ENCODE results near the gene TPO. TPM values are rescaled to one million over a fixed set of nuclear protein-coding genes. Genes with fewer than 3 reads are reported as not detected.

TPO gene
- total RNA-seq, 1 experiment from 2014 or later, result not detected

DNA sequence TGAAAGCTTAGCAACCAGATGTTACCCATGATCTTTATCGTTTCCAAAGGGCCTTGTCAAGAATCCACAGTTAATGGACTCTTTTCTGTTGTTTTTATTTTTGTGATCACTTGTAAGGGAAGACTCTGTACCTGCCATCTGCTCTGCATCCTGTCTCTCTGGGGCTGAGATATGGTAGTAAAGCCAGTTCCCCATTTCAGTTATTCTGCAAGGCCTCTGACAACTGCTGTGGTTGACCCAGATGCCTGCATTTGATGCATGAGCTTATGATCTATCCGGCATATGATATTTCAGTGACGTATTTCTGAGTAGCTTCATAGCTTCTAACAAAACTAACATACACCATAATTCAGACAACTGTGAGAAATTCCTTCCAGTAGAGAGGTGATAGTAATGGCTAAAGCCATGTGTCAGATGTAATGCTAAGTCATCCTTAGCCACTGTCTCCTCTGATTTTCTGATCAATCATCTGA is 105.1 kb downstream of the TPO start:
- no peak for DNase-seq
- ChIA-PET CTCF (no interaction called here), POLR2A (ENCODE audit: unreplicated experiment) (no interaction called here)
- Histone ChIP-seq H3K27ac (no peak overlapping the region), H3K36me3 (ENCODE audit: low read depth) (no peaks in the 10 kb centered on the region), H3K9me3 (ENCODE audit: insufficient read depth, low read depth) (no peaks in the 10 kb centered on the region), H3K4me2 (no peak overlapping the region), H4K20me1 (ENCODE audit: insufficient read depth) (no peaks in the 10 kb centered on the region), H3K4me3 (no peak overlapping the region), H3K79me2 (ENCODE audit: low read depth) (no peaks in the 10 kb centered on the region), H3K27me3 (ENCODE audit: insufficient read depth, low read depth) (peaks cover 62% of the 10 kb centered on the region), H3K4me1 (replicated peaks; ENCODE audit: insufficient read depth) (no peaks in the 10 kb centered on the region), H3F3A (ENCODE audit: insufficient read depth, low read depth) (no peaks in the 10 kb centered on the region), H2AFZ (no peak overlapping the region), H3K9me2 (ENCODE audit: insufficient read depth) (no peaks in the 10 kb centered on the region)
- intact Hi-C loops (cut with micrococcal nuclease; ENCODE audit: unreplicated experiment), result no loop called here
- BruUV-seq (replicated peaks), result no TSS peak
- TF ChIP-seq EZH2 (IDR thresholded peaks at IDR 0.05; ENCODE audit: low read depth), result no peak
- TF ChIP-seq, protein P1, sequence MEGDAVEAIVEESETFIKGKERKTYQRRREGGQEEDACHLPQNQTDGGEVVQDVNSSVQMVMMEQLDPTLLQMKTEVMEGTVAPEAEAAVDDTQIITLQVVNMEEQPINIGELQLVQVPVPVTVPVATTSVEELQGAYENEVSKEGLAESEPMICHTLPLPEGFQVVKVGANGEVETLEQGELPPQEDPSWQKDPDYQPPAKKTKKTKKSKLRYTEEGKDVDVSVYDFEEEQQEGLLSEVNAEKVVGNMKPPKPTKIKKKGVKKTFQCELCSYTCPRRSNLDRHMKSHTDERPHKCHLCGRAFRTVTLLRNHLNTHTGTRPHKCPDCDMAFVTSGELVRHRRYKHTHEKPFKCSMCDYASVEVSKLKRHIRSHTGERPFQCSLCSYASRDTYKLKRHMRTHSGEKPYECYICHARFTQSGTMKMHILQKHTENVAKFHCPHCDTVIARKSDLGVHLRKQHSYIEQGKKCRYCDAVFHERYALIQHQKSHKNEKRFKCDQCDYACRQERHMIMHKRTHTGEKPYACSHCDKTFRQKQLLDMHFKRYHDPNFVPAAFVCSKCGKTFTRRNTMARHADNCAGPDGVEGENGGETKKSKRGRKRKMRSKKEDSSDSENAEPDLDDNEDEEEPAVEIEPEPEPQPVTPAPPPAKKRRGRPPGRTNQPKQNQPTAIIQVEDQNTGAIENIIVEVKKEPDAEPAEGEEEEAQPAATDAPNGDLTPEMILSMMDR (conservative IDR thresholded peaks at IDR 0.05), result no peak

DNA sequence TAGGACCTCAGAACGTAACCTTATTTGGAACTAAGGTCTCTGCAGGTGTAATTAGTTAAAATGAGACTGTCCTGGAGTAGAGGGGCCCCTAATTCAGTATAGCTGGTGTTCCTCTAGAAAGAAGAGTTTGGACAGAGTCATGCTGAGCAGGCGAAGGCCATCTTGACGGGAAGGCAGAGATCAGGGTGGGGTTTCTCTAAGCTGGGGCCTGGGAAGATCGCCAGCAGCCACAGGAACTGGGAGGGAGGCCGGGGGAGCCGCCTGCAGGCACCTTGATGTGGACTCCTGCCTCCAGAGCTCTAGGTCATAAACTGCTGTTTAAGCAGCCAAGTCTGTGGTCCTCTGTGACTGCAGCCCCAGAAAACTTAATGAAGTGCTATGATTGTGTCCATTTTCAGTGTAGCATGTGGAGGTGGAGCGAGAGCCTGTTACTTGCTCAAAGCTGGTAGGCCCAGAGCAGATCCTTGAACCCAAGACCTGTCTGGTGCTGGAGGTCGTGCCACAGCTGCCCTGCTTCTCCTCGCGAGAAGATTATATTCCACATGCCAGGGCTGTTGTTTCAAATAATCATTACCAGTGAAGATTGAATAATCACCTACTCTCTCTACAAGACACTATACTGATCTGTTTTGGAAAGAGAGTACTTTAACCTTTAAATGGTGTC is 105.7 kb downstream of the TPO start:
- Histone ChIP-seq H3K4me1 (replicated peaks; ENCODE audit: insufficient read depth) (no peaks in the 10 kb centered on the region), H3K4me2 (no peak overlapping the region), H3K36me3 (ENCODE audit: low read depth) (no peaks in the 10 kb centered on the region), H2AFZ (no peak overlapping the region), H3K9me2 (ENCODE audit: insufficient read depth) (no peaks in the 10 kb centered on the region), H4K20me1 (ENCODE audit: insufficient read depth) (no peaks in the 10 kb centered on the region), H3K27ac (no peak overlapping the region), H3K9me3 (ENCODE audit: insufficient read depth, low read depth) (no peaks in the 10 kb centered on the region), H3K27me3 (ENCODE audit: insufficient read depth, low read depth) (peaks cover 57% of the 10 kb centered on the region), H3K4me3 (no peak overlapping the region), H3F3A (ENCODE audit: insufficient read depth, low read depth) (no peaks in the 10 kb centered on the region), H3K79me2 (ENCODE audit: low read depth) (no peaks in the 10 kb centered on the region)
- peak in 1 of 2 experiments; percentile 8 for DNase-seq
- no TSS peak for BruUV-seq (replicated peaks)
- intact Hi-C loops (cut with micrococcal nuclease; ENCODE audit: unreplicated experiment), result no loop called here
- ChIA-PET CTCF (no interaction called here), POLR2A (ENCODE audit: unreplicated experiment) (no interaction called here)
- TF ChIP-seq, protein P1 (conservative IDR thresholded peaks at IDR 0.05), result no peak
- TF ChIP-seq EZH2 (IDR thresholded peaks at IDR 0.05; ENCODE audit: low read depth), result no peak

DNA sequence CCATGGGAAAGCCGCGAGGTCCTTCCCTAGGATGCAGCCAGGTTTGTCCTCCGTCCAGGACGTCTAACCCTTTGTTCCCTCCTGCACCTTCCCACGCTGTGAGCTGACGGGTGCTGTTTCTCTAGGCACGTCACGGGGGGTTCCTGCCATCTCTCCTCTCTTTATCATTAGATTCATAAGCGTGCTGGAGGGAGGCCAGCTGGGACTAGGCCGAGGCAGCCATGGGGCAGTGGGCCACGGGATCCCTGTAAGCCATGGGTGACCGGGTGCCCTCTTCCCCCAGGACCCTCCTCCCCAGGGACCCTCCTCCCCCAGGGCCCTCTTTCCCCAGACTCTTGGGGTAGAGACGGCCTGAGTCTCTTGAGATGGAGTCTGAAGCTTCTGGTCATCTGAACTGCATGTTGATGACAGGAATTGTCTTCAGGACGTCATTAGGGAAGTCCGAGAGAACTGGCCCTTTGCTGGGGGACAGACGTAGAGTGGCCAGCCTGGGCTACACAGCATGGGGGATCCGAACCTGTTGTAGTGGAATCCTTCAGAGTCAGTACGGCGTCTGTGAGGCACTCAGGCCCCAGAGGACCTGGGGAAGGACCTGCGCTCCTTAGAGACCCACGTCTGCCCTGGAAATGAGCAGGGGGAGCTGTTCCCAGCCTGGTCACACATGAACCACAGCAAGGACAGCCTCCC is 108.1 kb downstream of the TPO start:
- intact Hi-C loops (cut with micrococcal nuclease; ENCODE audit: unreplicated experiment), result no loop called here
- POLR2A ChIA-PET (ENCODE audit: unreplicated experiment), result no interaction called here
- Histone ChIP-seq H3K36me3 (ENCODE audit: low read depth) (no peaks in the 10 kb centered on the region), H3K4me2 (no peak overlapping the region), H3K27me3 (ENCODE audit: insufficient read depth, low read depth) (peaks cover 34% of the 10 kb centered on the region), H2AFZ (no peak overlapping the region), H3K27ac (no peak overlapping the region), H3K9me3 (ENCODE audit: insufficient read depth, low read depth) (no peaks in the 10 kb centered on the region), H4K20me1 (ENCODE audit: insufficient read depth) (no peaks in the 10 kb centered on the region), H3F3A (ENCODE audit: insufficient read depth, low read depth) (no peaks in the 10 kb centered on the region), H3K79me2 (ENCODE audit: low read depth) (no peaks in the 10 kb centered on the region), H3K4me1 (replicated peaks; ENCODE audit: insufficient read depth) (no peaks in the 10 kb centered on the region), H3K4me3 (no peak overlapping the region), H3K9me2 (ENCODE audit: insufficient read depth) (no peaks in the 10 kb centered on the region)
- CTCF ChIA-PET, result no interaction called here
- no TSS peak for BruUV-seq (replicated peaks)
- TF ChIP-seq, protein P1 (conservative IDR thresholded peaks at IDR 0.05), result no peak
- no peak for TF ChIP-seq EZH2 (IDR thresholded peaks at IDR 0.05; ENCODE audit: low read depth)
- DNase-seq, result no peak
